Testis (tissue), 3 donors: ENCODE measurements around the gene ARHGEF11. TPM values are rescaled to one million over a fixed set of nuclear protein-coding genes. Genes with fewer than 3 reads are reported as not detected.
"Not testable (repeated sequence)": the region's sequence is repeated elsewhere in the genome, so short reads cannot be mapped to it uniquely, and the experiment has no call there.

Experiments used
- DNase-seq: peaks from one replicate; pipeline ENCODE4 v3.0.0-alpha.2; 2019
- H3K27ac ChIP-seq, 2 donors: fragments of 200-600 bp; sonication (generic); one replicate each; pipeline ENCODE4 v1.5.1; 2019
- H3K27me3 ChIP-seq: fragments of 200-600 bp; sonication (generic); one replicate; pipeline ENCODE4 v1.5.1; 2019
- H3K36me3 ChIP-seq: fragments of 200-600 bp; sonication (generic); one replicate; pipeline ENCODE4 v1.5.1; 2017; ENCODE audit warnings: low read depth; ENCODE audit errors: missing control alignments
- H3K4me1 ChIP-seq: fragments of 200-600 bp; sonication (generic); one replicate; pipeline ENCODE4 v1.5.1; 2019
- H3K4me3 ChIP-seq, 2 donors: fragments of 200-600 bp; sonication (generic); one replicate each; pipeline ENCODE4 v1.5.1; 2017 to 2019
- H3K9me3 ChIP-seq: fragments of 200-600 bp; sonication (generic); one replicate; pipeline ENCODE4 v1.5.1; 2017
- POLR2A ChIP-seq: fragments of 450-650 bp; IDR thresholded peaks from one replicate; pipeline ENCODE4 v1.6.1; 2017; ENCODE audit warnings: antibody characterized with exemption, mild to moderate bottlenecking, moderate library complexity
- WGBS, 2 donors: methylation state at CpG; one replicate each; pipeline ENCODE4 v1.1.5; 2018; 5-methylcytosine and 5-hydroxymethylcytosine counted together
- intact Hi-C: fragments of 100-400 bp; cut with DNase I; formaldehyde crosslinking; loops from one replicate; pipeline ENCODE4 v1.15.1; 2023; ENCODE audit warnings: low total_unique reads
- polyA plus RNA-seq: library from polyadenylated mRNA; stranded (reverse); fragments of 350-450 nt; fragmentation: Illumina TruSeq; extraction: RNeasy Lipid Tissue Mini Kit (QIAGEN cat#74804); gene quantifications from one replicate; pipeline ENCODE4 v1.2.3, GENCODE V29; 2014; ENCODE audit warnings: low read depth, low replicate concordance; ENCODE audit not compliant: insufficient read depth
- total RNA-seq, 2 donors: library from RNA; depleted of rRNA; stranded (reverse); fragments of >200 nt; gene quantifications; one replicate each; pipeline ENCODE4 v1.2.3, GENCODE V29; 2016
- TF ChIP-seq, protein P1 (sequence below), 3 experiments: fragments of 450-650 bp in 2 of 3; fragments of 200-600 bp in 1 of 3; sonication (generic) in 1 of 3; IDR thresholded peaks; one replicate each; pipeline ENCODE4 v1.5.1; 2016 to 2019; ENCODE audit warnings: antibody characterized with exemption in 3 of 3, mild to moderate bottlenecking in 2 of 3, moderate library complexity in 1 of 3

Gene ARHGEF11
- total and polyA plus RNA-seq, 3 donors from 2014 or later = 69.2 to 120 (median 113) TPM

DNA sequence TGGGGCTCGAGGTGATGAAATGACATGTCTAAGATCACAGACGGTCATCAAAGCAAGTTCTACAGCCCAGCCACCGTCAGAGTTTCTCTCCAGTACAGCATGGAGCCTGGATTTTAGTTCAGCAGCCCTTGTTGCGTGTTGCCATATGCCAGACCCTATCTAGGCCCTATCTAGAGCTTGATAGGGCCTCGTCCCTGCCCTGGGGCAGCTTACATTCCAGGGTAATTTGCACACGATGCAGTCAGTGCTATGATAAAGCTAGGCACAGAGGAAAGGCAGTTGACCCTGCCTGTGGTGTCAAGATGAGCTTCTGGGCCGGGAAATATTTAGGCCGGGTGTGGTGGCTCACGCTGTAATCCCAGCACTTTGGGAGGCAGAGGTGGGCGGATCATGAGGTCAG, 35.2 kb upstream of the ARHGEF11 start:
- no peaks in the 10 kb centered on the region for H3K27me3 ChIP-seq
- DNase-seq = no peak
- WGBS, 2 donors = 88 to 90% methylated on average over 10 of the region's 10 CpGs
- H3K27ac ChIP-seq = no peak overlapping the region
- no peak for TF ChIP-seq POLR2A
- TF ChIP-seq, protein P1, sequence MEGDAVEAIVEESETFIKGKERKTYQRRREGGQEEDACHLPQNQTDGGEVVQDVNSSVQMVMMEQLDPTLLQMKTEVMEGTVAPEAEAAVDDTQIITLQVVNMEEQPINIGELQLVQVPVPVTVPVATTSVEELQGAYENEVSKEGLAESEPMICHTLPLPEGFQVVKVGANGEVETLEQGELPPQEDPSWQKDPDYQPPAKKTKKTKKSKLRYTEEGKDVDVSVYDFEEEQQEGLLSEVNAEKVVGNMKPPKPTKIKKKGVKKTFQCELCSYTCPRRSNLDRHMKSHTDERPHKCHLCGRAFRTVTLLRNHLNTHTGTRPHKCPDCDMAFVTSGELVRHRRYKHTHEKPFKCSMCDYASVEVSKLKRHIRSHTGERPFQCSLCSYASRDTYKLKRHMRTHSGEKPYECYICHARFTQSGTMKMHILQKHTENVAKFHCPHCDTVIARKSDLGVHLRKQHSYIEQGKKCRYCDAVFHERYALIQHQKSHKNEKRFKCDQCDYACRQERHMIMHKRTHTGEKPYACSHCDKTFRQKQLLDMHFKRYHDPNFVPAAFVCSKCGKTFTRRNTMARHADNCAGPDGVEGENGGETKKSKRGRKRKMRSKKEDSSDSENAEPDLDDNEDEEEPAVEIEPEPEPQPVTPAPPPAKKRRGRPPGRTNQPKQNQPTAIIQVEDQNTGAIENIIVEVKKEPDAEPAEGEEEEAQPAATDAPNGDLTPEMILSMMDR (IDR thresholded peaks at IDR 0.05) = no peak
- H3K36me3 ChIP-seq = no peaks in the 10 kb centered on the region
- H3K4me1 ChIP-seq = no peaks in the 10 kb centered on the region
- no peaks in the 10 kb centered on the region for H3K9me3 ChIP-seq
- intact Hi-C loops = no loop called here
- H3K4me3 ChIP-seq = no peak overlapping the region

DNA sequence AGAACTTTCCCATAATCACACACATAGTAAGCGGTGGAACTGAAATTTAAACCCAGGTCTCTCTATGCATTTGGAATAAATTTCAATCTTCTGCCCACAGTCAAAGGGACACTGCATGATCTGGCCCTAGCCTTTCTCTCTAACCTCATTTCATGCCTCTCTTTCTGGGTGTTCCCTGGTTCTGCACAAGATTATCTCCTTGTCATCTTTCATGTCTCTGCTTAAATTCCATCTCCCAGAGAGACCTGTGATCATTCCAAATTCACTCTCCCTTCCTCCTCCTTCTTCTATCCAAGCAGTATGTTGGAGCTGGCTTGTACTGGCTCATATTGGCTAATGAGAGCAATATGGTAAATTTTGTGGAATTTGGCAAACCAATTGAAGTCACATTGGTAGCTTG, 31.9 kb upstream of the ARHGEF11 start:
- H3K27me3 ChIP-seq = no peaks in the 10 kb centered on the region
- DNase-seq = no peak
- H3K36me3 ChIP-seq = no peaks in the 10 kb centered on the region
- 96 to 100% methylated on average over 1 of the region's 1 CpG for WGBS, 2 donors
- no peaks in the 10 kb centered on the region for H3K4me1 ChIP-seq
- H3K4me3 ChIP-seq = no peak overlapping the region
- TF ChIP-seq, protein P1 (IDR thresholded peaks at IDR 0.05) = no peak
- no peak for TF ChIP-seq POLR2A
- intact Hi-C loops = no loop called here
- no peaks in the 10 kb centered on the region for H3K9me3 ChIP-seq
- no peak overlapping the region for H3K27ac ChIP-seq

DNA sequence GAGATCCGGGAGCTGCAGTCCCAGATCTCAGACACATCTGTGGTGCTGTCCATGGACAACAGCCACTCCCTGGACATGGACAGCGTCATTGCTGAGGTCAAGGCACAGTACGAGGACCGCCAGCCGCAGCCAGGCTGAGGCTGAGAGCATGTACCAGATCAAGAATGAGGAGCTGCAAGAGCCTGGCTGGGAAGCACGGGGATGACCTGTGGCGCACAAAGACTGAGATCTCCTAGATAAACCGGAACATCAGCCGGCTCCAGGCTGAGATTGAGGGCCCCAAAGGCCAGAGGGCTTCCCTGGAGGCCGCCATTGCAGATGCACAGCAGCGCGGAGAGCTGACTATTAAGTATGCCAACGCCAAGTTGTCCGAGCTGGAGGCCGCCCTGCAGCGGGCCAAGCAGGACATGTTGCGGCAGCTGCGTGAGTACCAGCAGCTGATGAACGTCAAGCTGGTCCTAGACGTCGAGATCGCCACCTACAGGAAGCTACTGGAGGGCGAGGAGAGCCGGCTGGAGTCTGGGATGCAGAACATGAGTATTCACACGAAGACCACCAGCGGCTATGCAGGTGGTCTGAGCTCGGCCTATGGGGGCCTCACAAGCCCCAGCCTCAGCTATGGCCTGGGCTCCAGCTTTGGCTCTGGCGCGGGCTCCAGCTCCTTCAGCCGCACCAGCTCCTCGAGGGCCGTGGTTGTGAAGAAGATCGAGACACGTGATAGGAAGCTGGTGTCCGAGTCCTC, 28.6 kb upstream of the ARHGEF11 start:
- Histone ChIP-seq H3K4me1 (no peaks in the 10 kb centered on the region), H3K27ac (no peak overlapping the region), H3K4me3 (peak overlapping the region; percentile 9 to 36), H3K9me3 (no peaks in the 10 kb centered on the region), H3K36me3 (no peaks in the 10 kb centered on the region), H3K27me3 (no peaks in the 10 kb centered on the region)
- peak; percentile 88 for DNase-seq
- TF ChIP-seq POLR2A = no peak
- TF ChIP-seq, protein P1 (IDR thresholded peaks at IDR 0.05) = peak; percentile 38 to 62 (median 40)
- WGBS, 2 donors = 7 to 17% methylated on average over 4 to 35 of the region's 35 CpGs
- intact Hi-C loops = no loop called here

DNA sequence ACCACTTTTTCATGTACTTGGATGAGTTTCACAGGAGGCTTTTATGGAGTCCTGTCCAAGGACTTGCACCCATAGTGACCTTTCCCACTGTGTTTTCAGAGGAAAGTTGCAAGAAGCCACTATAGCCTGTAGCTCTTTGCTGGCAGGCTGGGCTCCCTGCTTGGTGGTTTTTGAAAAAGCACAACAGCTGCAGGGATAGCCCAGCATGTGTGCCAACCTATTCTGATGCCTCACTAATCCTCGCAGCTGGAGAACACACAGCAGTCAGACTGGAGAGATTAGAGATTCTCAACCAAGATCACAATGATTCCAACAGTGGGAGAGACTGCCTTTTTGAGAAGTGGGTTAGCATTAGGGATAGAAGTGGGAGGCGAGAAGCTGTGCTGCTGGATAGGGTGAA, 24.1 kb upstream of the ARHGEF11 start:
- Histone ChIP-seq H3K4me3 (no peak overlapping the region), H3K9me3 (no peaks in the 10 kb centered on the region), H3K36me3 (no peaks in the 10 kb centered on the region), H3K4me1 (no peaks in the 10 kb centered on the region), H3K27me3 (no peaks in the 10 kb centered on the region), H3K27ac (no peak overlapping the region)
- intact Hi-C loops = loop anchor here (10.0 kb wide), 1 partner anchor 125 kb away; no protein-coding TSS in a partner anchor
- no peak for TF ChIP-seq POLR2A
- TF ChIP-seq, protein P1 (IDR thresholded peaks at IDR 0.05) = no peak
- 80 to 88% methylated on average over 2 of the region's 2 CpGs for WGBS, 2 donors
- no peak for DNase-seq

DNA sequence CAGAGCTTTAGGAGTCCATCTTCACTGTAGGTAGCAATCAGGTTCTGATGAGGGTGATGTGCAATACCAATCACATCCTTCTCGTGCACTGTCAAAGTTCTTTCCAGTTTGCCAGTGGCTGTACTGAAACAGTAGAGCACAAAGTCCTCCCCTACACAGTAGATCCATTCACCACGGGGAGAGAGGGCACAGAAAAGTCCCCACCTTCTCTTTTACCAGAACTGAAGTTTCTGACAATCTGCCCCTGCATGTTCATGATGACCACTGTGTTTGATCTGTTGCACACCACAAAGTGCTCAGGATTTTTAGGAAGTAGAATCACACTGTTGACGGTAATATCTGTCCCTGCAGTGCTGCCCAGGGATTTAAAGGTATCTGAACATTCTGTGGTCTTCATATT, 13.7 kb upstream of the ARHGEF11 start:
- H3K4me1 ChIP-seq, H3K27me3 ChIP-seq, H3K9me3 ChIP-seq, H3K4me3 ChIP-seq, H3K27ac ChIP-seq, intact Hi-C loops, H3K36me3 ChIP-seq, DNase-seq: not testable (repeated sequence)
- WGBS, 2 donors = 63 to 76% methylated on average over 3 of the region's 3 CpGs
